Tibial nerve (tissue), 4 donors: ENCODE results near the gene ELMO2. TPM values are rescaled to one million over a fixed set of nuclear protein-coding genes. Genes with fewer than 3 reads are reported as not detected.

ENCODE experiments used
- DNase-seq, 2 donors: peaks; one replicate each; pipeline ENCODE4 v3.0.0-alpha.2; 2019; ENCODE audit warnings: low spot score in 2 of 2
- H3K27ac ChIP-seq, 4 donors: fragments of 200-600 bp; sonication (generic) in 3 of 4; one replicate each; pipeline ENCODE4 v1.5.1; 2017 to 2019; ENCODE audit warnings: mild to moderate bottlenecking in 1 of 4
- H3K27me3 ChIP-seq, 2 donors: fragments of 200-600 bp; sonication (generic) in 1 of 2; one replicate each; pipeline versions ENCODE4 v1.5.1 to v1.6.0; 2017 to 2019
- H3K36me3 ChIP-seq, 3 donors: fragments of 200-600 bp; sonication (generic); one replicate each; pipeline ENCODE4 v1.5.1; 2018 to 2019
- H3K4me1 ChIP-seq, 4 donors: fragments of 200-600 bp; sonication (generic) in 3 of 4; one replicate each; pipeline ENCODE4 v1.5.1; 2017 to 2019
- H3K4me3 ChIP-seq, 4 donors: fragments of 200-600 bp; sonication (generic) in 3 of 4; one replicate each; pipeline ENCODE4 v1.5.1; 2017 to 2019; ENCODE audit warnings: mild to moderate bottlenecking in 1 of 4, moderate library complexity in 1 of 4
- H3K9me3 ChIP-seq, 4 donors: fragments of 200-600 bp; sonication (generic) in 3 of 4; one replicate each; pipeline ENCODE4 v1.5.1; 2017 to 2019
- CTCF ChIP-seq, 5 experiments: fragments of 200-600 bp in 3 of 5; fragments of 450-650 bp in 2 of 5; sonication (generic) in 3 of 5; IDR thresholded peaks; one replicate each; pipeline ENCODE4 v1.5.1; 2016 to 2019; ENCODE audit warnings: antibody characterized with exemption in 5 of 5, mild to moderate bottlenecking in 3 of 5, moderate library complexity in 2 of 5
- EP300 ChIP-seq, 2 donors: sonication (generic); formaldehyde crosslinking; IDR thresholded peaks; one replicate each; pipeline ENCODE4 v1.6.1; 2017; ENCODE audit warnings: antibody characterized with exemption in 2 of 2, mild to moderate bottlenecking in 1 of 2
- POLR2A ChIP-seq, 2 donors: fragments of 450-650 bp; IDR thresholded peaks; one replicate each; pipeline ENCODE4 v1.6.1; 2017; ENCODE audit warnings: antibody characterized with exemption in 2 of 2, mild to moderate bottlenecking in 2 of 2, moderate library complexity in 2 of 2
- WGBS, 2 donors: methylation state at CpG; one replicate each; pipeline ENCODE4 v1.1.5; 2018; 5-methylcytosine and 5-hydroxymethylcytosine counted together
- total RNA-seq, 4 donors: library from RNA; depleted of rRNA; stranded (reverse); fragments of >200 nt; gene quantifications; one replicate each; pipeline ENCODE4 v1.1.0, GENCODE V29; 2016

ELMO2 gene
- total RNA-seq, 4 donors from 2014 or later, result 56.7 to 78.9 (median 70.5) TPM

GRCh38 chr20:46341074-46342009, 65.1 kb downstream of the ELMO2 start:
- H3K4me3 ChIP-seq, result no peak overlapping the region
- peaks cover 0 to 5% (median 0%) of the 10 kb centered on the region in 3 donors for H3K36me3 ChIP-seq
- TF ChIP-seq CTCF (IDR thresholded peaks at IDR 0.05) (no peak), POLR2A (IDR thresholded peaks at IDR 0.05) (no peak), EP300 (IDR thresholded peaks at IDR 0.05) (no peak)
- H3K9me3 ChIP-seq, result no peaks in the 10 kb centered on the region
- WGBS, 2 donors, result 26 to 31% methylated on average over 24 of the region's 24 CpGs
- DNase-seq, result no peak
- peaks cover 0 to 51% of the 10 kb centered on the region in 2 donors for H3K27me3 ChIP-seq
- H3K27ac ChIP-seq, result no peak overlapping the region
- peaks cover 0 to 28% (median 6%) of the 10 kb centered on the region in 4 donors for H3K4me1 ChIP-seq

GRCh38 chr20:46339037-46339436, 67.4 kb downstream of the ELMO2 start:
- DNase-seq, result no peak
- TF ChIP-seq POLR2A (IDR thresholded peaks at IDR 0.05) (no peak), CTCF (IDR thresholded peaks at IDR 0.05) (no peak), EP300 (IDR thresholded peaks at IDR 0.05) (no peak)
- Histone ChIP-seq H3K9me3 (no peaks in the 10 kb centered on the region), H3K4me3 (no peak overlapping the region), H3K27ac (no peak overlapping the region), H3K4me1 (peaks cover 0 to 28% (median 6%) of the 10 kb centered on the region in 4 donors), H3K27me3 (peaks cover 0 to 68% of the 10 kb centered on the region in 2 donors), H3K36me3 (no peaks in the 10 kb centered on the region)
- WGBS, 2 donors, result 79 to 84% methylated on average over 7 of the region's 7 CpGs

GRCh38 chr20:46336735-46337134, 69.7 kb downstream of the ELMO2 start:
- DNase-seq, result no peak
- peaks cover 0 to 87% of the 10 kb centered on the region in 2 donors for H3K27me3 ChIP-seq

GRCh38 chr20:46334303-46334904, 72.0 kb downstream of the ELMO2 start:
- H3K27me3 ChIP-seq, result peaks cover 0 to 82% of the 10 kb centered on the region in 2 donors
- no peak for TF ChIP-seq POLR2A (IDR thresholded peaks at IDR 0.05)
- no peak for TF ChIP-seq CTCF (IDR thresholded peaks at IDR 0.05)
- peaks cover 0 to 4% (median 0%) of the 10 kb centered on the region in 4 donors for H3K4me1 ChIP-seq
- no peak overlapping the region for H3K4me3 ChIP-seq
- DNase-seq, result no peak
- no peak overlapping the region for H3K27ac ChIP-seq
- no peaks in the 10 kb centered on the region for H3K9me3 ChIP-seq
- no peaks in the 10 kb centered on the region for H3K36me3 ChIP-seq
- 37 to 48% methylated on average over 9 of the region's 9 CpGs for WGBS, 2 donors

More at GRCh38 chr20:46336735-46337134, 69.7 kb downstream of the ELMO2 start:
- 55 to 67% methylated on average over 3 of the region's 3 CpGs for WGBS, 2 donors
- TF ChIP-seq EP300 (IDR thresholded peaks at IDR 0.05) (no peak), CTCF (IDR thresholded peaks at IDR 0.05) (no peak), POLR2A (IDR thresholded peaks at IDR 0.05) (no peak)
- H3K4me3 ChIP-seq, result no peak overlapping the region
- H3K36me3 ChIP-seq, result no peaks in the 10 kb centered on the region
- H3K9me3 ChIP-seq, result no peaks in the 10 kb centered on the region
- H3K4me1 ChIP-seq, result peaks cover 0 to 8% (median 3%) of the 10 kb centered on the region in 4 donors
- no peak overlapping the region for H3K27ac ChIP-seq
